ENCODE measurements around the gene MARCHF2.
"Not testable (repeated sequence)": the region's sequence is repeated elsewhere in the genome, so short reads cannot be mapped to it uniquely, and the experiment has no call there.

- TF ChIP-seq, protein P1, sequence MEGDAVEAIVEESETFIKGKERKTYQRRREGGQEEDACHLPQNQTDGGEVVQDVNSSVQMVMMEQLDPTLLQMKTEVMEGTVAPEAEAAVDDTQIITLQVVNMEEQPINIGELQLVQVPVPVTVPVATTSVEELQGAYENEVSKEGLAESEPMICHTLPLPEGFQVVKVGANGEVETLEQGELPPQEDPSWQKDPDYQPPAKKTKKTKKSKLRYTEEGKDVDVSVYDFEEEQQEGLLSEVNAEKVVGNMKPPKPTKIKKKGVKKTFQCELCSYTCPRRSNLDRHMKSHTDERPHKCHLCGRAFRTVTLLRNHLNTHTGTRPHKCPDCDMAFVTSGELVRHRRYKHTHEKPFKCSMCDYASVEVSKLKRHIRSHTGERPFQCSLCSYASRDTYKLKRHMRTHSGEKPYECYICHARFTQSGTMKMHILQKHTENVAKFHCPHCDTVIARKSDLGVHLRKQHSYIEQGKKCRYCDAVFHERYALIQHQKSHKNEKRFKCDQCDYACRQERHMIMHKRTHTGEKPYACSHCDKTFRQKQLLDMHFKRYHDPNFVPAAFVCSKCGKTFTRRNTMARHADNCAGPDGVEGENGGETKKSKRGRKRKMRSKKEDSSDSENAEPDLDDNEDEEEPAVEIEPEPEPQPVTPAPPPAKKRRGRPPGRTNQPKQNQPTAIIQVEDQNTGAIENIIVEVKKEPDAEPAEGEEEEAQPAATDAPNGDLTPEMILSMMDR (IDR thresholded peaks at IDR 0.05; ENCODE audit: low read depth, low read length, poor library complexity, severe bottlenecking) = not testable (repeated sequence)
- TF ChIP-seq EZH2phosphoT487 (IDR thresholded peaks at IDR 0.05; ENCODE audit: borderline replicate concordance, low read length) = not testable (repeated sequence)
Observed at GRCh38 chr19:8385566-8385965, 27.5 kb upstream of the MARCHF2 start.
